T-helper 9 cell (primary cell): ENCODE results near the gene GATA5.
"Not testable (repeated sequence)": the region's sequence is repeated elsewhere in the genome, so short reads cannot be mapped to it uniquely, and the experiment has no call there.

ENCODE experiments used
- DNase-seq: peaks from one replicate; pipeline ENCODE4 v3.0.0-alpha.2; 2020

The GATA5 gene

GRCh38 chr20:62427172-62428001 is 48.4 kb downstream of the GATA5 start, which contains the start of gene RBBP8NL:
RBBP8NL (minus strand) TSS chr20:62427539; CDS start chr20:62419647, 7,892 bp downstream.
- no peak for DNase-seq

- DNase-seq = no peak
Measured at GRCh38 chr20:62426699-62427131, 49.1 kb downstream of the GATA5 start.

GRCh38 chr20:62426059-62426348 is 49.8 kb downstream of the GATA5 start:
- DNase-seq = not testable (repeated sequence)

GRCh38 chr20:62425281-62426058 is 50.3 kb downstream of the GATA5 start:
- no peak for DNase-seq

DNA sequence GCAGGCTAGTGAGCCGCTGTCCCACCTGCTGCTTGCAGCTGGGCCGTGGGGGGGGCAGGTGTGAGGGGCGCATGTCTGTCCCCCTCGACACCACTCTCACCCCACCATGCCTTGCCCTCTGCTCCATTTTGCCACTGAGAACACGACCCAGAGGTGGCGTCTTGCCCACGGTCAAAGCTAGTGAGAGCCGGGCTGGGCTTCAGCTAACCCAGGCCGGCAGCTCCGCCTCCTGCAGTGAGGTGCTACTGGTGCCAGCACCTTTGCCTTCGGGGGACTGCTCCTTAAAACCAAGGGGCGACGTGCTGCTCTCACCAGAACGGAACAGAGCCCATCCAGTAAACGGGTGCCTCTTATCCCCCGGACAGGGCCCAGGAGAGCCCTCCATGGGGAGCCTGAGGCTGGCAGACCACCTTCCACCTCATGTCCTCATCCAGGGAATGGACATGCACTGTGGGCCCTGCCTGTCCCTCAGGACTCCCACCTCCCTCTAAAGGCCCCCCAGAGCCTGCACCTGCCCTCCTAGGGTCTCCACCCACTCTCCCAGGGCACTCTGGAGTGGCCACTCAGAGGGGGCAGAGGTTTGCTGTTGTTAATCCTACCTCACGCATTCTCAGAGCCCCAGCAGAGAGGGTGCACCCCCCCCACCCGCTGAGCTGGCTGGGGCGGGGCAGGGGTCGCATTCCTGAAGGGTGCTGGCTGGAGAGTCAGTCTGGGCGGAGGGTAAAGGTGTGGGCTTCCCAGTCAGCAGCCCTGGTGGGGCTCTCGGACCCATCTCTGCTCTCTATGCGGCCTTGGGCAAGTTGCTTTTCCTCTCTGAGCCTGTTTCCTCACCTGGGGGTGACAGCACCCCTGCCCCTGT is 51.3 kb downstream of the GATA5 start:
- DNase-seq = no peak

DNA sequence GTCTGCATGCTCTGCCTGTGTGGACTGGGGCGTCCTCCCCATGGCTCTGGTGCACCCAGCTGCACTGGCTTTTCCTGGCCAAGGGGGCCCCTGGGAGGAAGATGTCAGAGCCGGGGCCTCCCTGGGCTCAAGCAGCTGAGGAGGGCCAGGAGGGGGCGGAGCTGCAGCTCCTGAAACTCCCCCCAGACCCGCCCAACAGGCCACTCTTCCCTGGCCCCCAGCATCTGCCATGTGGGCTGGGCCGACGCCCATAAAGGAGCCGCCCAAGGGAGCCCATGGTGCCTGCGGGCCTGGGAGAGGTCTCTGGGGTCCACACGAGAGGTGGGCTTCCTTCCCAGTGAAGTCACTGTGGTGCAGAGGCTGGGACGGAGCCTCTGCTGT is 52.5 kb downstream of the GATA5 start:
- DNase-seq = no peak

GRCh38 chr20:62422636-62423325 is 53.0 kb downstream of the GATA5 start:
- no peak for DNase-seq

DNA sequence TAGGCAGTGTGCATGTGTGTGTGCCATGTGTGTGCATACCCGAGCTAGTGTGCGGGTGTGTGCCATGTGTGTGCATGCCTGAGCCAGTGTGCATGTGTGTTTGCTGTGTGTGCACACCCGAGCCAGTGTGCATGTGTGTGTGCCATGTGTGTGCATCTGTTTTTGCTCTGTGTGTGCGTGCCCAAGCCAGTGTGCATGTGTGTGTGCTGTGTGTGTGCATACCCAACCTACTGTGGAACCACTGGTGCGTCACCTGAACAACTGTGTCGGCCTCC is 54.1 kb downstream of the GATA5 start:
- DNase-seq = no peak

DNA sequence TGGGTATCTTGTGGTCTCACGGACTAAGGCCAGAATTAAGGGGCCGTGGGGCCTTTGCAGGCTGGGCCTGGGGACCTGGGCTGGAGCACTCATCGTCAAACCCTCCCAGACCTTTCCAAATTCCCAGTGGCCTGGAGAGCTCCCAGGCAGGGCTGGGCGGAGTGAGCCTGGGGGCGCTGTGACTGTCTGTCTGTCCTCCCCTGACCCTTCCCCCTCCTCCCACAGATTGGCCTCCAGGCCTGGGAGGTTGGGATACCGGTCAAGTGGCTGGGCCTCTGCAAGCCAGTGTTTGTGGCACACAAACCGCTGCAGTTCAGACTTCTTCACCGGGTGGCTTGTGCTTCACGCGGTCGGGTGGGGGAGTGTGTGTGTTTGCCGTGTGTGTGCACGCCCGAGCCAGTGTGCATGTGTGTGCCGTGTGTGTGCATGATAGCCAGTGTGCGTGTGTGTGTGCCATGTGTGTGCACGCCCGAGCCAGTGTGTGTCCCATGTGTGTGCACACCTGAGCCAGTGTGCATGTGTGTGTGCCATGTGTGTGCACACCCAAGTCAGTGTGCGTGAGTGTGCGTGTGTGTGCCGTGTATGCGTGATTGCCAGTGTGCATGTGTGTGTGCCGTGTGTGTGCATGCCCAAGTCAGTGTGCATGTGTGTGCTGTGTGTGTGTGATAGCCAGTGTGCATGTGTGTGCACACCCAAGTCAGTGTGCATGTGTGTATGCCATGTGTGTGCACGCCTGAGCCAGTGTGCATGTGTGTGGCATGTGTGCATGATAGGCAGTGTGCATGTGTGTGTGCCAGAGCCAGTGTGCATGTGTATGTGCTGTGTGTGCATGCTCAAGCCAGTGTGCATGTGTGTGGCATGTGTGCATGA is 54.7 kb downstream of the GATA5 start:
- DNase-seq = no peak

DNA sequence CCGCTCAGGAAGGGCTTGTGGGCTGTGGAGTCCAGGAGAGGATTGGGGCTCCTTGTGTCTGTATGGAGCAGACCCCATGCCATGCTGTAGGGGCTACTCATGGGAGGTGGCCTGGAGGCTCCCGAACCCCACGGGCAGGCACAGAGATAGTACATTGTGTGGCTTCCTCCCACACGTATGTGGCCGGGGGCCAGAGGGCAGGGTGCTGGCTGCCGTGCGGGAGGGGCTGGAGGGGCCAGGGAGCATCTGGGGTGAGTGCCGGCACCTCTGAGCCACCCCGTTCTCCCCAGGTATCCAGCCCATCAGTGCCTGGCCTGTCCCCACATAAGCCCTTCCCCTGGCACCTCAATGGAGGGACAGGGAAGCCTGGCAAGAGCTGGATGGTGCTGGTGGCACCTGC is 56.0 kb downstream of the GATA5 start:
- no peak for DNase-seq

GRCh38 chr20:62418709-62419487 is 56.9 kb downstream of the GATA5 start:
- DNase-seq = no peak

GRCh38 chr20:62417981-62418708 is 57.6 kb downstream of the GATA5 start:
- no peak for DNase-seq

- DNase-seq = no peak
Measured at GRCh38 chr20:62416651-62417637, 58.9 kb downstream of the GATA5 start.

DNA sequence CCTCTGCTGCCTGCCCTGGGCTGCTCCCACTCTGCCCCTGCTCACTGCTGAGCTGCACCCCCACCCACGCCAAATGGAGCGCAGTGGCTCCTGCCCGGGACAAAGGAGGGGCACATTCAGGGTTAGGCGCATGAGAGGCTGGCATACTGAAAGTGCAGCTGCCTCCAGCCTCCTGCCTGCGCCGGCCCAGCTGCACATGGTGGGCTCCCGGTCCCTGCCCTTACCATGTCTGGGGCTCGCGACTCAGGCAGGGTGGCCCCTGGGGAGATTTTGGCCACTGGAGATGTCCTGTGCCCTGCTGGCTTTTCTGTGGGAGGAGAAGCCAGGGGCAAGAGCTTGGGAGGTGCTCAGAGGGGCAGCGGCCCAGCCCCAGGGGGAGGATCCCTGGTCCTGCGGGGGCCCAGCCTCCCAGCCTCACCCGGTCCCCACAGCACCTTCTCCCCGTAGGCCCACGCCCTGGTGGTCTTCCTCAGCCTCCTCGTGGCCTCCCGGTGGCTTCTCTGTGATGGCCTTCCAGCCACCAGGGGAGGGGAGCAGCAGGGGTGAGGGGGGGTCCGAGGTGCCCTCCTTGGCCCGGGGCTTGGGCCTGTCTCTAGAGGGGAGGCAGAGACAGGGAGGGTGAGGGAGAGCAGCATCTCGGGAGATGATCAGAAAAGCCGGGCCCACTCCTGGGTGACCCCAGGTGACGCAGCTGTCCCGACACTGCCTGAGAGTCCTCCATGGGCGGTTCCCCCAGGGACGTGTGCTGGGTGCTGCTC is 60.3 kb downstream of the GATA5 start:
- DNase-seq = no peak

GRCh38 chr20:62413896-62414481 is 61.8 kb downstream of the GATA5 start:
- no peak for DNase-seq
